GM10266 (cell line): ENCODE results near the gene TPP1.
A peak's percentile ranks its signal among the peaks of the same experiment; 100 is the strongest.

Experiments
- DNase-seq: peaks from one replicate; pipeline ENCODE4 v3.0.0; 2012; ENCODE audit errors: extremely low spot score
- CTCF ChIP-seq: IDR thresholded peaks from 2 replicates; pipeline ENCODE4 v1.5.1; 2012; ENCODE audit warnings: mild to moderate bottlenecking, low read depth; ENCODE audit not compliant: control insufficient read depth, insufficient read depth; ENCODE audit errors: missing control alignments

TPP1 gene

GRCh38 chr11:6570691-6571427 is 48.4 kb downstream of the TPP1 start:
- DNase-seq = peak; percentile 5
- no peak for TF ChIP-seq CTCF

- TF ChIP-seq CTCF = no peak
Observed at GRCh38 chr11:6569706-6570105, 49.5 kb downstream of the TPP1 start.

GRCh38 chr11:6568191-6568918 is 50.9 kb downstream of the TPP1 start:
- no peak for TF ChIP-seq CTCF
- DNase-seq = peak; percentile 12

More at GRCh38 chr11:6569706-6570105, 49.5 kb downstream of the TPP1 start:
- peak; percentile 8 for DNase-seq

GRCh38 chr11:6567371-6567745 is 51.9 kb downstream of the TPP1 start:
- TF ChIP-seq CTCF = no peak
- DNase-seq = no peak

GRCh38 chr11:6566704-6567370 is 52.4 kb downstream of the TPP1 start:
- TF ChIP-seq CTCF = no peak
- DNase-seq = no peak

- no peak for DNase-seq
- TF ChIP-seq CTCF = no peak
Observed at GRCh38 chr11:6565988-6566703, 53.1 kb downstream of the TPP1 start.
